ENCODE data around the gene CDC45.

CDC45 gene

GRCh38 chr22:19429950-19430889 is 49.5 kb upstream of the CDC45 start (continued):
- TF ChIP-seq, protein P1, sequence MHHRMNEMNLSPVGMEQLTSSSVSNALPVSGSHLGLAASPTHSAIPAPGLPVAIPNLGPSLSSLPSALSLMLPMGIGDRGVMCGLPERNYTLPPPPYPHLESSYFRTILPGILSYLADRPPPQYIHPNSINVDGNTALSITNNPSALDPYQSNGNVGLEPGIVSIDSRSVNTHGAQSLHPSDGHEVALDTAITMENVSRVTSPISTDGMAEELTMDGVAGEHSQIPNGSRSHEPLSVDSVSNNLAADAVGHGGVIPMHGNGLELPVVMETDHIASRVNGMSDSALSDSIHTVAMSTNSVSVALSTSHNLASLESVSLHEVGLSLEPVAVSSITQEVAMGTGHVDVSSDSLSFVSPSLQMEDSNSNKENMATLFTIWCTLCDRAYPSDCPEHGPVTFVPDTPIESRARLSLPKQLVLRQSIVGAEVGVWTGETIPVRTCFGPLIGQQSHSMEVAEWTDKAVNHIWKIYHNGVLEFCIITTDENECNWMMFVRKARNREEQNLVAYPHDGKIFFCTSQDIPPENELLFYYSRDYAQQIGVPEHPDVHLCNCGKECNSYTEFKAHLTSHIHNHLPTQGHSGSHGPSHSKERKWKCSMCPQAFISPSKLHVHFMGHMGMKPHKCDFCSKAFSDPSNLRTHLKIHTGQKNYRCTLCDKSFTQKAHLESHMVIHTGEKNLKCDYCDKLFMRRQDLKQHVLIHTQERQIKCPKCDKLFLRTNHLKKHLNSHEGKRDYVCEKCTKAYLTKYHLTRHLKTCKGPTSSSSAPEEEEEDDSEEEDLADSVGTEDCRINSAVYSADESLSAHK (tag by site-specific recombination; IDR thresholded peaks at IDR 0.05) = no peak
- TF ChIP-seq TCF7L2 (IDR thresholded peaks at IDR 0.05; ENCODE audit: borderline replicate concordance, low read depth, low read length) (no peak), ZNF114 (tag by site-specific recombination; IDR thresholded peaks at IDR 0.05) (no peak), OVOL3 (tag by site-specific recombination; IDR thresholded peaks at IDR 0.05) (no peak), ZNF600 (tag by site-specific recombination; IDR thresholded peaks at IDR 0.05) (peak; percentile 61; the same call in 1 of the 2 replicates), GLIS1 (tag by site-specific recombination; IDR thresholded peaks at IDR 0.05) (peak; percentile 62), ZNF48 (tag by site-specific recombination; IDR thresholded peaks at IDR 0.05) (no peak), ZNF157 (tag by site-specific recombination; IDR thresholded peaks at IDR 0.05) (no peak), ZNF561 (tag by site-specific recombination; IDR thresholded peaks at IDR 0.05; ENCODE audit: borderline replicate concordance) (0 out of 2 replicates have a peak, but pooled peaks have one; percentile 25), ZNF843 (tag by site-specific recombination; IDR thresholded peaks at IDR 0.05) (no peak), SETDB1 (IDR thresholded peaks at IDR 0.05; ENCODE audit: insufficient read length, low read length) (no peak), EGR2 (tag by site-specific recombination; IDR thresholded peaks at IDR 0.05; ENCODE audit: low read depth) (no peak), ZNF121 (tag by site-specific recombination; IDR thresholded peaks at IDR 0.05) (no peak), ZNF354C (tag by site-specific recombination; IDR thresholded peaks at IDR 0.05; ENCODE audit: borderline replicate concordance, low read depth) (no peak), SP3 (tag by site-specific recombination; IDR thresholded peaks at IDR 0.05) (no peak), ZNF692 (tag by site-specific recombination; IDR thresholded peaks at IDR 0.05) (peak; percentile 39; the same call in 1 of the 2 replicates), ZNF266 (tag by site-specific recombination; IDR thresholded peaks at IDR 0.05; ENCODE audit: low read depth) (no peak), ZNF350 (tag by site-specific recombination; IDR thresholded peaks at IDR 0.05) (no peak), ZNF132 (tag by site-specific recombination; IDR thresholded peaks at IDR 0.05; ENCODE audit: borderline replicate concordance) (no peak), ZBTB20 (tag by site-specific recombination; IDR thresholded peaks at IDR 0.05) (no peak), ZNF670 (tag by site-specific recombination; IDR thresholded peaks at IDR 0.05; ENCODE audit: low read depth) (no peak), ZNF133 (tag by site-specific recombination; IDR thresholded peaks at IDR 0.05) (no peak), ZNF701 (tag by site-specific recombination; IDR thresholded peaks at IDR 0.05) (no peak), SALL2 (tag by site-specific recombination; IDR thresholded peaks at IDR 0.05; ENCODE audit: borderline replicate concordance) (no peak), ZNF341 (tag by site-specific recombination; IDR thresholded peaks at IDR 0.05; ENCODE audit: low read depth) (0 out of 2 replicates have a peak, but pooled peaks have one; percentile 19), ZNF610 (tag by site-specific recombination; IDR thresholded peaks at IDR 0.05; ENCODE audit: borderline replicate concordance) (no peak), ZNF530 (tag by site-specific recombination; IDR thresholded peaks at IDR 0.05; ENCODE audit: low read depth) (no peak), ZNF624 (tag by site-specific recombination; IDR thresholded peaks at IDR 0.05) (no peak)
- TF ChIP-seq, protein P2, sequence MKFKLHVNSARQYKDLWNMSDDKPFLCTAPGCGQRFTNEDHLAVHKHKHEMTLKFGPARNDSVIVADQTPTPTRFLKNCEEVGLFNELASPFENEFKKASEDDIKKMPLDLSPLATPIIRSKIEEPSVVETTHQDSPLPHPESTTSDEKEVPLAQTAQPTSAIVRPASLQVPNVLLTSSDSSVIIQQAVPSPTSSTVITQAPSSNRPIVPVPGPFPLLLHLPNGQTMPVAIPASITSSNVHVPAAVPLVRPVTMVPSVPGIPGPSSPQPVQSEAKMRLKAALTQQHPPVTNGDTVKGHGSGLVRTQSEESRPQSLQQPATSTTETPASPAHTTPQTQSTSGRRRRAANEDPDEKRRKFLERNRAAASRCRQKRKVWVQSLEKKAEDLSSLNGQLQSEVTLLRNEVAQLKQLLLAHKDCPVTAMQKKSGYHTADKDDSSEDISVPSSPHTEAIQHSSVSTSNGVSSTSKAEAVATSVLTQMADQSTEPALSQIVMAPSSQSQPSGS (tag by site-specific recombination; IDR thresholded peaks at IDR 0.05; ENCODE audit: low read depth) = peak; percentile 71
- TF ChIP-seq, protein P3, sequence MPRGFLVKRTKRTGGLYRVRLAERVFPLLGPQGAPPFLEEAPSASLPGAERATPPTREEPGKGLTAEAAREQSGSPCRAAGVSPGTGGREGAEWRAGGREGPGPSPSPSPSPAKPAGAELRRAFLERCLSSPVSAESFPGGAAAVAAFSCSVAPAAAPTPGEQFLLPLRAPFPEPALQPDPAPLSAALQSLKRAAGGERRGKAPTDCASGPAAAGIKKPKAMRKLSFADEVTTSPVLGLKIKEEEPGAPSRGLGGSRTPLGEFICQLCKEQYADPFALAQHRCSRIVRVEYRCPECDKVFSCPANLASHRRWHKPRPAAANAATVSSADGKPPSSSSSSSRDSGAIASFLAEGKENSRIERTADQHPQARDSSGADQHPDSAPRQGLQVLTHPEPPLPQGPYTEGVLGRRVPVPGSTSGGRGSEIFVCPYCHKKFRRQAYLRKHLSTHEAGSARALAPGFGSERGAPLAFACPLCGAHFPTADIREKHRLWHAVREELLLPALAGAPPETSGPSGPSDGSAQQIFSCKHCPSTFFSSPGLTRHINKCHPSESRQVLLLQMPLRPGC (tag by site-specific recombination; IDR thresholded peaks at IDR 0.05) = 0 out of 2 replicates have a peak, but pooled peaks have one; percentile 7
- TF ChIP-seq, protein P4, sequence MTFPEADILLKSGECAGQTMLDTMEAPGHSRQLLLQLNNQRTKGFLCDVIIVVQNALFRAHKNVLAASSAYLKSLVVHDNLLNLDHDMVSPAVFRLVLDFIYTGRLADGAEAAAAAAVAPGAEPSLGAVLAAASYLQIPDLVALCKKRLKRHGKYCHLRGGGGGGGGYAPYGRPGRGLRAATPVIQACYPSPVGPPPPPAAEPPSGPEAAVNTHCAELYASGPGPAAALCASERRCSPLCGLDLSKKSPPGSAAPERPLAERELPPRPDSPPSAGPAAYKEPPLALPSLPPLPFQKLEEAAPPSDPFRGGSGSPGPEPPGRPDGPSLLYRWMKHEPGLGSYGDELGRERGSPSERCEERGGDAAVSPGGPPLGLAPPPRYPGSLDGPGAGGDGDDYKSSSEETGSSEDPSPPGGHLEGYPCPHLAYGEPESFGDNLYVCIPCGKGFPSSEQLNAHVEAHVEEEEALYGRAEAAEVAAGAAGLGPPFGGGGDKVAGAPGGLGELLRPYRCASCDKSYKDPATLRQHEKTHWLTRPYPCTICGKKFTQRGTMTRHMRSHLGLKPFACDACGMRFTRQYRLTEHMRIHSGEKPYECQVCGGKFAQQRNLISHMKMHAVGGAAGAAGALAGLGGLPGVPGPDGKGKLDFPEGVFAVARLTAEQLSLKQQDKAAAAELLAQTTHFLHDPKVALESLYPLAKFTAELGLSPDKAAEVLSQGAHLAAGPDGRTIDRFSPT (tag by site-specific recombination; IDR thresholded peaks at IDR 0.05) = no peak

Measured in HEK293 (cell line).